ENCODE measurements around the gene GSTP1. TPM values are rescaled to one million over a fixed set of nuclear protein-coding genes. Genes with fewer than 3 reads are reported as not detected.

GSTP1 gene
- total and polyA plus RNA-seq, 9 of the 15 experiments (the other 6 are each of a cell fraction or from before 2014, with no cell fraction given): 592 to 2,150 (median 1,204) TPM

DNA sequence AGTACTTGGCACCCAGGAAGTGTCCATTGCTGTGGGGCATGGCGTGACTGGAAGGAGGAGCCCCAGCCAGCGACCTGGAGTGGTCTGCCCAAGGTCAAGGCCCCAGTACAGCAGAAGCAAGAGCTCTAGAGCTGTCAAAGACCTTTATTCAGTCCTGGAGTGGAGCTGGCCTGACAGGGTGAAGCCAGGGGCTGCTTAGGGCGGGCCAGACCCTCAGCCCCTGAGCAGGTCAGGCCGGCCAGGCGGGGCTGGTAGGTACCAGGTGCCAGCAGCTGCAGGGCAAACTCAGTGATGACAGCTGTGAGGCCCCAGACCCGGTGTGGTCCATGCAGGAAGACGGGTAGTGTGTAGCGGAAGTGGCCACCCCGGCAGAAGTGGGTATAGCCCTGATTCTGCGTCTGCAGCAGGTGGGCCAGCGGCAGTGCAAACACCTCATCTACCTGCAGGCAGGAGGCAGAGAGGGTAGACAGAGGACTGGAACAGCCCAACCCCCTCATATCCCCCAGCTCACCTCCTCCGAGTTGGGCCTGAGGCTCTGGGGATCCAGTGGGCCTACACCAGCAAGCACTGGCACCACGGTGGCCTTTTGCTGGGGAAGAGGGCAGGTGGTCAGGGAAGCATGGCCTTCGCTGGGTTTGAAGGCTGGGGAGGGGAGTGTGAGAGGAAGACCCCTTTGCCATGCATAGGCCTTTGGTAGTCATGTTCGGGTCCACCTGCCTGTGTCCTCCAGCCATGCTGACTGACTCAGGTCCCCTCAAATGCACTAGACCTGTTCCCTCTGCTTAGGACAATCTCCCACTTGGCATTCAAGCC lies 44.4 kb downstream of the GSTP1 start (continued):
- no peak for TF ChIP-seq MEF2A (IDR thresholded peaks at IDR 0.05; ENCODE audit: control insufficient read depth, low read depth, low read length)

DNA sequence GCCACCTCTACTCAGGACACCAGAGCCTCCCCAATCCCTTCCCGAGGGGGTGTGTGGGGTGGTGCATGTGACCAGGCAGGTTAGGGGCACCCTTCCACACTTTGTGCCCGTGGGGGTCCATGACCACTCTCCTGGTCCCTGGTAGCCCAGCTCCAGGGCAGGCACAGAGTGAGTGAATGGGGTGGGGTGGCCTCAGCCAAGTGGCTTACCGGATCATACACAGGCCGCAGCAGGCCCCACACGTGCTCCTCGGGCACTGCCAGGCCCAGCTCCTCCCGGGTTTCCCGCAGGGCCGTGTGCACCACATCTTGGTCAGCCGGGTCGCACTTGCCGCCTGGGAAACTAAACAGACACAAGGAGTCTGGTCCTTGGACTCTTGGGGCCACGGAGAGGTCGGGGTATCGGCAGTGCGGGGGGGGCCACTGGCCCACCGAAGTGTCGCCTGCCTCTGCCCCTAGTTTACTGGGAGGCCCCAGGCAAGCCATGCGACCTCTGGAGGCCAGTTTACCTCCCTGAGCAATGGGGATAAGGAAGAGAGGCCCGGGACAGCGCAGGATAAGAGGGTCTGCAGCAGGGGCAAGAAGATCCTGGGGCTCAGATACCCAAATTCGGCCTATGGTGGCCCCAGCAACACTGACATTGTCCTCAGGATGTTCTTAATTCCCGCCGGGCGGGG lies 45.2 kb downstream of the GSTP1 start:
- peak overlapping the region; percentile 83 for H3K4me2 ChIP-seq (ENCODE audit: insufficient read depth, low read length)
- H3K4me3 ChIP-seq: peak overlapping the region; percentile 60
- no peaks in the 10 kb centered on the region for H3K9me3 ChIP-seq (replicated peaks; ENCODE audit: control insufficient read depth, insufficient read depth, low read depth, low read length)
- H3K4me1 ChIP-seq (replicated peaks in 1 of 2; ENCODE audit: control insufficient read depth in 2 of 2, insufficient read depth in 2 of 2, low read length in 2 of 2): peaks cover 10 to 62% of the 10 kb centered on the region in 2 experiments
- ATAC-seq (no peak), FAIRE-seq (no peak), DNase-seq (ENCODE audit: extremely low read depth in 1 of 4, low spot score in 3 of 4) (no peak)
- peak overlapping the region; percentile 64; the same call in 1 of the 2 replicates for H2AFZ ChIP-seq (ENCODE audit: low read depth, low read length)
- CTCF ChIA-PET (ENCODE audit: low intra/inter-chr PET ratio): interaction anchor here (0.7 kb wide), 1 partner anchor 31 kb away, joined by 3 read pairs; no protein-coding TSS in a partner anchor
- TF ChIP-seq SIRT6 (IDR thresholded peaks at IDR 0.05; ENCODE audit: low read depth, low read length) (no peak), SAFB2 (IDR thresholded peaks at IDR 0.05; ENCODE audit: borderline replicate concordance, low read depth, low read length, severe bottlenecking) (no peak), KLF16 (IDR thresholded peaks at IDR 0.05) (no peak), ZNF253 (CRISPR knock-in tag; conservative IDR thresholded peaks at IDR 0.05) (no peak), CHD2 (IDR thresholded peaks at IDR 0.05; ENCODE audit: low read depth, low read length) (0 out of 2 replicates have a peak, but pooled peaks have one; percentile 20), ZNF282 (CRISPR knock-in tag; IDR thresholded peaks at IDR 0.05) (no peak), KDM2B (CRISPR knock-in tag; IDR thresholded peaks at IDR 0.05) (no peak), RFX1 (IDR thresholded peaks at IDR 0.05) (no peak), TOE1 (IDR thresholded peaks at IDR 0.05; ENCODE audit: borderline replicate concordance) (0 out of 2 replicates have a peak, but pooled peaks have one; percentile 37), TOE1 (CRISPR knock-in tag; IDR thresholded peaks at IDR 0.05; ENCODE audit: borderline replicate concordance, low read depth) (no peak)
- TF ChIP-seq, protein P1, sequence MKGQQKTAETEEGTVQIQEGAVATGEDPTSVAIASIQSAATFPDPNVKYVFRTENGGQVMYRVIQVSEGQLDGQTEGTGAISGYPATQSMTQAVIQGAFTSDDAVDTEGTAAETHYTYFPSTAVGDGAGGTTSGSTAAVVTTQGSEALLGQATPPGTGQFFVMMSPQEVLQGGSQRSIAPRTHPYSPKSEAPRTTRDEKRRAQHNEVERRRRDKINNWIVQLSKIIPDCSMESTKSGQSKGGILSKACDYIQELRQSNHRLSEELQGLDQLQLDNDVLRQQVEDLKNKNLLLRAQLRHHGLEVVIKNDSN (CRISPR knock-in tag; IDR thresholded peaks at IDR 0.05): 0 out of 2 replicates have a peak, but pooled peaks have one; percentile 3
- no peaks in the 10 kb centered on the region for H4K20me1 ChIP-seq (replicated peaks; ENCODE audit: control insufficient read depth, insufficient read depth, low read length)
- in situ Hi-C loops (cut with MboI): no loop called here
- intact Hi-C loops (cut with micrococcal nuclease): loop anchor here (2.0 kb wide), 1 partner anchor 56 kb away; no protein-coding TSS in a partner anchor
- POLR2A ChIA-PET: interaction anchor here (0.7 to 5.2 kb wide), 12 partner anchors 9 to 283 kb away, joined by 3 to 36 read pairs (median 4); partner anchors contain the start of gene PPP1CA
- H3K9me1 ChIP-seq (ENCODE audit: control insufficient read depth, insufficient read depth, low read length): no peaks in the 10 kb centered on the region
- 23% methylated on average over 18 of the region's 25 CpGs for WGBS (ENCODE audit: insufficient coverage, low coverage, missing lambda C conversion rate)
- peaks cover 15% of the 10 kb centered on the region; the same call in 1 of the 3 replicates for H3K36me3 ChIP-seq (ENCODE audit: control insufficient read depth, insufficient read depth, low read length)
- H3K9ac ChIP-seq (ENCODE audit: insufficient read depth in 1 of 2, low read depth in 2 of 2, low read length in 2 of 2): peak overlapping the region; percentile 81 to 98
- H3K79me2 ChIP-seq (ENCODE audit: control insufficient read depth, insufficient read depth, low read length): no peaks in the 10 kb centered on the region
- H3K27ac ChIP-seq (ENCODE audit: extremely low read depth, low read depth, low read length): peak overlapping the region; percentile 88; the same call in 2 of the 3 replicates
- H3K27me3 ChIP-seq (ENCODE audit: control insufficient read depth in 2 of 2, insufficient read depth in 2 of 2, low read length in 2 of 2): no peaks in the 10 kb centered on the region
- TSS peak; percentile 55 for BruUV-seq (replicated peaks)
